Measurements from ENCODE around the gene SIDT1. TPM values are rescaled to one million over a fixed set of nuclear protein-coding genes. Genes with fewer than 3 reads are reported as not detected.

Gene SIDT1
- total RNA-seq, 2 donors from 2014 or later, result 1.6 to 14.0 TPM

DNA sequence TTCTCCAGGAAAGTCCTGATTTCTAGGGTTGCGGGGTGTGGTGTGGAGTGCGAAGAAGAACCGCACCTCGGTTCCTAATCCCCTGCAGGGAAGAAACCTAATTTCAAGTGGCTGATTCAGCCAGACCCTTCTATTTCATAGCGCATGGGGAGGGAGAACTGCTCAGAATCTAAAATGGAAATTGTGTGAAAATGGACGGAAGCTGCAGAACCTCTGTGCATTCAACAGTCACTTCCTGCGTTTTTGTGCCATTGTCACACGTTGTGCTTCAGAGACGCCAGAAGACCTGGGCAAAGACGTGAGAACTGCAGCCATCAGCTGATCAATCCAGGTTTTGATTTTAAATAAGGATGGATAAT is 1.2 kb downstream of the SIDT1 start:
- H3K4me3 ChIP-seq, result peak overlapping the region; percentile 76
- no peaks in the 10 kb centered on the region for H3K27me3 ChIP-seq (replicated peaks; ENCODE audit: insufficient read depth)
- DNase-seq (ENCODE audit: low spot score) (no peak), ATAC-seq (ENCODE audit: insufficient number of reproducible peaks, low FRiP score, low read depth) (no peak)
- H3K27ac ChIP-seq, result no peak overlapping the region
- TF ChIP-seq, protein P1, sequence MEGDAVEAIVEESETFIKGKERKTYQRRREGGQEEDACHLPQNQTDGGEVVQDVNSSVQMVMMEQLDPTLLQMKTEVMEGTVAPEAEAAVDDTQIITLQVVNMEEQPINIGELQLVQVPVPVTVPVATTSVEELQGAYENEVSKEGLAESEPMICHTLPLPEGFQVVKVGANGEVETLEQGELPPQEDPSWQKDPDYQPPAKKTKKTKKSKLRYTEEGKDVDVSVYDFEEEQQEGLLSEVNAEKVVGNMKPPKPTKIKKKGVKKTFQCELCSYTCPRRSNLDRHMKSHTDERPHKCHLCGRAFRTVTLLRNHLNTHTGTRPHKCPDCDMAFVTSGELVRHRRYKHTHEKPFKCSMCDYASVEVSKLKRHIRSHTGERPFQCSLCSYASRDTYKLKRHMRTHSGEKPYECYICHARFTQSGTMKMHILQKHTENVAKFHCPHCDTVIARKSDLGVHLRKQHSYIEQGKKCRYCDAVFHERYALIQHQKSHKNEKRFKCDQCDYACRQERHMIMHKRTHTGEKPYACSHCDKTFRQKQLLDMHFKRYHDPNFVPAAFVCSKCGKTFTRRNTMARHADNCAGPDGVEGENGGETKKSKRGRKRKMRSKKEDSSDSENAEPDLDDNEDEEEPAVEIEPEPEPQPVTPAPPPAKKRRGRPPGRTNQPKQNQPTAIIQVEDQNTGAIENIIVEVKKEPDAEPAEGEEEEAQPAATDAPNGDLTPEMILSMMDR (IDR thresholded peaks at IDR 0.05), result no peak
- H3K36me3 ChIP-seq, result no peaks in the 10 kb centered on the region
- H3K9me3 ChIP-seq, result no peaks in the 10 kb centered on the region
- peaks cover 2 to 15% of the 10 kb centered on the region in 2 donors for H3K4me1 ChIP-seq (ENCODE audit: control insufficient read depth in 1 of 2, low read depth in 2 of 2)

- DNase-seq (ENCODE audit: low spot score), result no peak
- no peak overlapping the region for H3K4me3 ChIP-seq
- H3K36me3 ChIP-seq, result no peaks in the 10 kb centered on the region
- H3K27ac ChIP-seq, result no peak overlapping the region
- H3K4me1 ChIP-seq (ENCODE audit: control insufficient read depth in 1 of 2, low read depth in 2 of 2), result peaks cover 2 to 15% of the 10 kb centered on the region in 2 donors
- H3K27me3 ChIP-seq (replicated peaks; ENCODE audit: insufficient read depth), result no peaks in the 10 kb centered on the region
- no peaks in the 10 kb centered on the region for H3K9me3 ChIP-seq
- TF ChIP-seq, protein P1 (IDR thresholded peaks at IDR 0.05), result no peak
- no peak for ATAC-seq (ENCODE audit: insufficient number of reproducible peaks, low FRiP score, low read depth)
Measured at GRCh38 chr3:113534365-113534764, 2.0 kb downstream of the SIDT1 start.

GRCh38 chr3:113535898-113536297 is 3.5 kb downstream of the SIDT1 start:
- TF ChIP-seq, protein P1 (IDR thresholded peaks at IDR 0.05), result no peak
- H3K36me3 ChIP-seq, result no peaks in the 10 kb centered on the region
- H3K9me3 ChIP-seq, result no peaks in the 10 kb centered on the region
- no peaks in the 10 kb centered on the region for H3K27me3 ChIP-seq (replicated peaks; ENCODE audit: insufficient read depth)
- peaks cover 2 to 15% of the 10 kb centered on the region in 2 donors for H3K4me1 ChIP-seq (ENCODE audit: control insufficient read depth in 1 of 2, low read depth in 2 of 2)
- no peak overlapping the region for H3K27ac ChIP-seq
- no peak for ATAC-seq (ENCODE audit: insufficient number of reproducible peaks, low FRiP score, low read depth)
- no peak for DNase-seq (ENCODE audit: low spot score)
- no peak overlapping the region for H3K4me3 ChIP-seq

- Histone ChIP-seq H3K36me3 (no peaks in the 10 kb centered on the region), H3K27ac (no peak overlapping the region), H3K9me3 (no peaks in the 10 kb centered on the region), H3K4me3 (no peak overlapping the region), H3K4me1 (ENCODE audit: control insufficient read depth in 1 of 2, low read depth in 2 of 2) (peaks cover 2 to 15% of the 10 kb centered on the region in 2 donors), H3K27me3 (replicated peaks; ENCODE audit: insufficient read depth) (no peaks in the 10 kb centered on the region)
- TF ChIP-seq, protein P1 (IDR thresholded peaks at IDR 0.05), result no peak
- ATAC-seq (ENCODE audit: insufficient number of reproducible peaks, low FRiP score, low read depth), result no peak
- DNase-seq (ENCODE audit: low spot score), result no peak
Measured at GRCh38 chr3:113536627-113537101, 4.3 kb downstream of the SIDT1 start.

GRCh38 chr3:113537155-113537554 is 4.8 kb downstream of the SIDT1 start:
- peaks cover 3% of the 10 kb centered on the region for H3K9me3 ChIP-seq
- DNase-seq (ENCODE audit: low spot score) (no peak), ATAC-seq (ENCODE audit: insufficient number of reproducible peaks, low FRiP score, low read depth) (no peak)
- no peak overlapping the region for H3K4me3 ChIP-seq
- H3K4me1 ChIP-seq (ENCODE audit: control insufficient read depth in 1 of 2, low read depth in 2 of 2), result peaks cover 2 to 12% of the 10 kb centered on the region in 2 donors
- TF ChIP-seq, protein P1 (IDR thresholded peaks at IDR 0.05), result no peak
- no peaks in the 10 kb centered on the region for H3K36me3 ChIP-seq
- H3K27me3 ChIP-seq (replicated peaks; ENCODE audit: insufficient read depth), result no peaks in the 10 kb centered on the region
- no peak overlapping the region for H3K27ac ChIP-seq
